ENCODE data around the gene POU6F2. TPM values are rescaled to one million over a fixed set of nuclear protein-coding genes. Genes with fewer than 3 reads are reported as not detected.

The POU6F2 gene
- total RNA-seq, 1 experiment from 2014 or later, result 0.19 TPM

DNA sequence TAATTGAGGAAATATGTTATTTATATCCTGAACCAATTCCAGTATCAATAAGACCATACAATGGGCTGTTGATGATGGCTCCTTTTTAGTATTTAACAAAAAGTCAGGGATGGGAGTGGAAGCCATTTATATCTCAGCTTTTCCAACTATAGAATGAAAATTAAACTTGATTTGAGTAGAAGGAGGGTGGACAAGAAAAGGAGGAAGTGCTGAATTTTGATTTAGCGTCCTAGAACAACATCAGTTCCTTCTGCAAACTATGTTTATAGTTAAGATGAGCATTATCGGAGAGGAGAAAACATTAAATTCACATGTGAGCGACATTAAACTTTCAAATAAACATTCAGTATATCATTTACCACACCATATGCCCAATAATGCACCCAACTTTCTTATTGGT, 439.2 kb downstream of the POU6F2 start:
- POLR2A ChIA-PET, result no interaction called here
- Mint-ChIP-seq H3K27me3 (ENCODE audit: insufficient read depth, unreplicated experiment) (peaks cover 39% of the 10 kb centered on the region), H3K9me3 (ENCODE audit: unreplicated experiment) (no peaks in the 10 kb centered on the region), H3K4me3 (ENCODE audit: unreplicated experiment) (no peak overlapping the region), H3K4me1 (ENCODE audit: insufficient read depth, unreplicated experiment) (no peaks in the 10 kb centered on the region), H3K36me3 (ENCODE audit: insufficient read depth, unreplicated experiment) (no peaks in the 10 kb centered on the region), H3K27ac (ENCODE audit: low read depth, unreplicated experiment) (no peak overlapping the region)
- intact Hi-C loops (cut with micrococcal nuclease), result no loop called here
- no TSS peak for BruUV-seq (replicated peaks)
- no peak for DNase-seq (ENCODE audit: unreplicated experiment)
- CTCF ChIA-PET, result interaction anchor here (0.6 kb wide), 1 partner anchor 47 kb away, joined by 3 read pairs; no protein-coding TSS in a partner anchor
- TF ChIP-seq, protein P1, sequence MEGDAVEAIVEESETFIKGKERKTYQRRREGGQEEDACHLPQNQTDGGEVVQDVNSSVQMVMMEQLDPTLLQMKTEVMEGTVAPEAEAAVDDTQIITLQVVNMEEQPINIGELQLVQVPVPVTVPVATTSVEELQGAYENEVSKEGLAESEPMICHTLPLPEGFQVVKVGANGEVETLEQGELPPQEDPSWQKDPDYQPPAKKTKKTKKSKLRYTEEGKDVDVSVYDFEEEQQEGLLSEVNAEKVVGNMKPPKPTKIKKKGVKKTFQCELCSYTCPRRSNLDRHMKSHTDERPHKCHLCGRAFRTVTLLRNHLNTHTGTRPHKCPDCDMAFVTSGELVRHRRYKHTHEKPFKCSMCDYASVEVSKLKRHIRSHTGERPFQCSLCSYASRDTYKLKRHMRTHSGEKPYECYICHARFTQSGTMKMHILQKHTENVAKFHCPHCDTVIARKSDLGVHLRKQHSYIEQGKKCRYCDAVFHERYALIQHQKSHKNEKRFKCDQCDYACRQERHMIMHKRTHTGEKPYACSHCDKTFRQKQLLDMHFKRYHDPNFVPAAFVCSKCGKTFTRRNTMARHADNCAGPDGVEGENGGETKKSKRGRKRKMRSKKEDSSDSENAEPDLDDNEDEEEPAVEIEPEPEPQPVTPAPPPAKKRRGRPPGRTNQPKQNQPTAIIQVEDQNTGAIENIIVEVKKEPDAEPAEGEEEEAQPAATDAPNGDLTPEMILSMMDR (IDR thresholded peaks at IDR 0.05; ENCODE audit: unreplicated experiment), result no peak

DNA sequence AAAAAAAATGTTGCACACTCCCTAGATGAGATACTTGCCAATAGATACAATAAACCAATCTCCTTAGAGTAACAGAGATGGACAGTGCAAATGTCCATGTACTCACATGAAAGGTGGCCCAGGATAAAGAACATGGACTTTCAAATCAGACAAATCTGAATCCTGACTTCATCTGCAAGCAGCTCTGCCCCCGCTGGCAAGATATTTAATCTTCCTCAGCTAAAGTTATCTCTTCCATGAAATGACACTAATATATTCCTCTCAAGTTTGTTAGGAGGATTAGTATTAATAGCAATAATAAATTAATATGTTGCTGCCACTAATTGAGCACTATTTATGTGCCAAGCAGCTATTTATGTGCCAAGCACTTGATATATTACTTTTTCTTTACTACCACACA, 439.9 kb downstream of the POU6F2 start:
- BruUV-seq (replicated peaks), result no TSS peak
- ChIA-PET POLR2A (no interaction called here), CTCF (interaction anchor here (0.7 kb wide), 1 partner anchor 695 kb away, joined by 3 read pairs; no protein-coding TSS in a partner anchor)
- no peak for DNase-seq (ENCODE audit: unreplicated experiment)
- no peaks in the 10 kb centered on the region for H3K9me3 Mint-ChIP-seq (ENCODE audit: unreplicated experiment)
- H3K4me3 Mint-ChIP-seq (ENCODE audit: unreplicated experiment), result no peak overlapping the region
- TF ChIP-seq, protein P1 (IDR thresholded peaks at IDR 0.05; ENCODE audit: unreplicated experiment), result no peak
- H3K27me3 Mint-ChIP-seq (ENCODE audit: insufficient read depth, unreplicated experiment), result peaks cover 47% of the 10 kb centered on the region
- H3K36me3 Mint-ChIP-seq (ENCODE audit: insufficient read depth, unreplicated experiment), result no peaks in the 10 kb centered on the region
- no peaks in the 10 kb centered on the region for H3K4me1 Mint-ChIP-seq (ENCODE audit: insufficient read depth, unreplicated experiment)
- intact Hi-C loops (cut with micrococcal nuclease), result no loop called here
- no peak overlapping the region for H3K27ac Mint-ChIP-seq (ENCODE audit: low read depth, unreplicated experiment)

DNA sequence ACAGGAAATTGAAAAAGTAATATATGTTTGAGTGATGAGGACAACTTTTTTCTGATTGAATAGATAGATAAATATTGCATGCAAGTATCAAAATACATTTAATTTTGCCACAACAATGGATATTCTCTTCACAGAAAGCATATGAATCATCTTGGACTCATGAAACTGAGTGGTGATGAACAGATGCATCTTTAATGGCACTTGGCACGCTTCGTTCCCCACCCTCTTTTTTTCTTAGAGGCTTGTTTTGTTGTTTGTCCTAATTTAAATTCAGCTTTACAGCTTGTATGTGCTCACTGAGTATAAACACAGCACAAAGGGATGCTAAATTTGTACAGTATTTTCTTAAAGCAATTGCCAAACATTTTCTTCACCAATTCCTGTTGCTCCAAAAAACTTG, 443.5 kb downstream of the POU6F2 start:
- DNase-seq (ENCODE audit: unreplicated experiment), result no peak
- BruUV-seq (replicated peaks), result no TSS peak

DNA sequence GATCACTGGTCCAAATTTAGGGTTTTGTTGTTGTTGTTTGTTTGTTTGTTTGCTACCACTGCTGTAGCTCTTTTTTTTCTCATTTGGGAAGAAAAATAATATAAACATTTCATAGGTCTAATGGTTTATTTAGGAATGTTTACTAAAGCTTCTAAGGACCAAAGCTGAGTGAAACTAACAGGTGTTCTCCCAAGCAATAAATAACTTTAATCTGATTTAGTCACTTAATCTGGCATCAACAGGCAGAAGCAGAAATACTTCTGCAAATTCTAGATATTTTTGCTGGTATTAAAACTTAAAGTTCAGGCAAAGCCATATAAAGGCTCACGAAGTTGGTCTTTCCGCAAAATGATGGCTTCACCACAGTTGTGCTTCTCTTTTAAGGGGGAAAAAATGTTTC, 444.0 kb downstream of the POU6F2 start:
- Mint-ChIP-seq H3K27ac (ENCODE audit: low read depth, unreplicated experiment) (no peak overlapping the region), H3K9me3 (ENCODE audit: unreplicated experiment) (no peaks in the 10 kb centered on the region), H3K4me3 (ENCODE audit: unreplicated experiment) (no peak overlapping the region), H3K27me3 (ENCODE audit: insufficient read depth, unreplicated experiment) (peaks cover 51% of the 10 kb centered on the region), H3K36me3 (ENCODE audit: insufficient read depth, unreplicated experiment) (no peaks in the 10 kb centered on the region), H3K4me1 (ENCODE audit: insufficient read depth, unreplicated experiment) (no peaks in the 10 kb centered on the region)
- ChIA-PET POLR2A (no interaction called here), CTCF (interaction anchor here (0.6 kb wide), 1 partner anchor 14 kb away, joined by 3 read pairs; no protein-coding TSS in a partner anchor)
- DNase-seq (ENCODE audit: unreplicated experiment), result no peak
- TF ChIP-seq, protein P1 (IDR thresholded peaks at IDR 0.05; ENCODE audit: unreplicated experiment), result no peak
- intact Hi-C loops (cut with micrococcal nuclease), result no loop called here
- no TSS peak for BruUV-seq (replicated peaks)

More for the DNA sequence above, 443.5 kb downstream of the POU6F2 start:
- CTCF ChIA-PET, result interaction anchor here (0.6 kb wide), 1 partner anchor 1440 kb away, joined by 3 read pairs; no protein-coding TSS in a partner anchor
- no peaks in the 10 kb centered on the region for H3K4me1 Mint-ChIP-seq (ENCODE audit: insufficient read depth, unreplicated experiment)
- TF ChIP-seq, protein P1 (IDR thresholded peaks at IDR 0.05; ENCODE audit: unreplicated experiment), result no peak
- H3K36me3 Mint-ChIP-seq (ENCODE audit: insufficient read depth, unreplicated experiment), result no peaks in the 10 kb centered on the region
- intact Hi-C loops (cut with micrococcal nuclease), result no loop called here
- H3K9me3 Mint-ChIP-seq (ENCODE audit: unreplicated experiment), result no peaks in the 10 kb centered on the region
- no peak overlapping the region for H3K4me3 Mint-ChIP-seq (ENCODE audit: unreplicated experiment)
- no peak overlapping the region for H3K27ac Mint-ChIP-seq (ENCODE audit: low read depth, unreplicated experiment)
- H3K27me3 Mint-ChIP-seq (ENCODE audit: insufficient read depth, unreplicated experiment), result peaks cover 51% of the 10 kb centered on the region
- POLR2A ChIA-PET, result no interaction called here

Data from MCF 10A (cell line).